Inflammatory macrophage treated with lipopolysaccharide for 1 hour (primary cell): Measurements from ENCODE around the gene MUC5AC.
"Not testable (repeated sequence)": the region's sequence is repeated elsewhere in the genome, so short reads cannot be mapped to it uniquely, and the experiment has no call there.

Experiments
- DNase-seq, 2 donors: peaks; one replicate each; pipeline ENCODE4 v3.0.0-alpha.2; 2020 to 2022

The MUC5AC gene

DNA sequence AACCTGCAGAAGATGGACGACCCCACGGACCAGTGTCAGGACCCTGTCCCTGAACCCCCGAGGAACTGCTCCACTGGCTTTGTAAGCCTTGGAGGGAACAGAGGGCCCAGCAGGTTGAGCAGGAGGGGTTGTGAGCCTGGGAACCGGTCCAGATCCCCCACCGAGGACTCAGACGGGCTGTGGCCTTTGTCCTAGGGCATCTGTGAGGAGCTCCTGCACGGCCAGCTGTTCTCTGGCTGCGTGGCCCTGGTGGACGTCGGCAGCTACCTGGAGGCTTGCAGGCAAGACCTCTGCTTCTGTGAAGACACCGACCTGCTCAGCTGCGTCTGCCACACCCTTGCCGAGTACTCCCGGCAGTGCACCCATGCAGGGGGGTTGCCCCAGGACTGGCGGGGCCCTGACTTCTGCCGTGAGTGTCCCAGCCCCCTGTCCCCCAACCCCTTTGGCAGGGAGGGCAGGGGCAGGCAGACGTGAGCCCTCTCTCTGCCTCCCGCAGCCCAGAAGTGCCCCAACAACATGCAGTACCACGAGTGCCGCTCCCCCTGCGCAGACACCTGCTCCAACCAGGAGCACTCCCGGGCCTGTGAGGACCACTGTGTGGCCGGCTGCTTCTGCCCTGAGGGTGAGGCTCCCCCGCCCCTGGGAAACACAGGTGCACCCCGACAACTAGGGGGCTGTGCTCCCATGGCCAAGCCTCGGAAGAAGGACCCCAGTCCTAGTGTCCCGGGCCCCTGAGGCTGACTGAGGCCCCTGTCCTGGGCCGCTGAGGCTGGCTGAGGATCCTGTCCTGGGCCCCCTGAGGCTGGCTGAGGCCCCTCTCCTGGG, 6.4 kb downstream of the MUC5AC start:
- no peak for DNase-seq

DNA sequence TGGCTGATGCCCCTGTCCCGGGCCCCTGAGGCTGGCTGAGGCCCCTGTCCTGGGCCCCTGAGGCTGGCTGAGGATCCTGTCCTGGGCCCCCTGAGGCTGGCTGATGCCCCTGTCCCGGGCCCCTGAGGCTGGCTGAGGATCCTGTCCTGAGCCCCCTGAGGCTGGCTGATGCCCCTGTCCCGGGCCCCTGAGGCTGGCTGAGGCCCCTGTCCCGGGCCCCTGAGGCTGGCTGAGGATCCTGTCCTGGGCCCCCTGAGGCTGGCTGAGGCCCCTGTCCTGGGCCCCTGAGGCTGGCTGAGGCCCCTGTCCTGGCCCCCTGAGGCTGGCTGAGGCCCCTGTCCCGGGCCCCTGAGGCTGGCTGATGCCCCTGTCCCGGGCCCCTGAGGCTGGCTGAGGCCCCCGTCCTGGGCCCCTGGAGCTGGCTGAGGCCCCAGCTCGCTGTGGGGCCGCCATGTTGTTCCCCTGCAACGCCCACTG, 7.1 kb downstream of the MUC5AC start:
- DNase-seq = not testable (repeated sequence)

DNA sequence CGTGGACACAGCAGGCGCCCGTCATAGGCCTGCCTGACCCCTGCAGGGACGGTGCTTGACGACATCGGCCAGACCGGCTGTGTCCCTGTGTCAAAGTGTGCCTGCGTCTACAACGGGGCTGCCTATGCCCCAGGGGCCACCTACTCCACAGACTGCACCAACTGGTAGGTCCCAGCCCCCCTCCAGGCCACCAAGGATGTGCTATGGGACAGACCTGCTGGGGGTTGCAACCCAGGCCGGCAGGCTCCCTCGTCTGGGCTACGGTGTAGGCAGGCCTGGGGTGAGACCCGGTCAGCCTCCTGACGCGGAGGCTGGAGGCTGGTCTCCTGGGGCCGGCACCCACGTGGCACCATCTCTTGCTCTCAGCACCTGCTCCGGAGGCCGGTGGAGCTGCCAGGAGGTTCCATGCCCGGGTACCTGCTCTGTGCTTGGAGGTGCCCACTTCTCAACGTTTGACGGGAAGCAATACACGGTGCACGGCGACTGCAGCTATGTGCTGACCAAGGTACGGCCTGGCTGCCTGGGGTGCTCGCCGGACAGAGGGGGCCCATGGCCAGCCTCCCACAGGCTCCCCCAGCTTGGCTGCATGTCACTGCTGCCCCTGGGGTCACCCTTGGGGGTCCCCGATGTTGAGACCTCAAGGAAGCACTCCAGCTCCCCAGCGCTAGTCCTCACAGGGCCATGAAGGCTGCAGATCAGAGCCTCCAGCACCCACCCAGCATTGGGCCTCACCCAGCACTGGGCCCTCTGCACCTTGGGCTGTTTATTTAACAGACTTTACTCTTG, 7.7 kb downstream of the MUC5AC start:
- no peak for DNase-seq

DNA sequence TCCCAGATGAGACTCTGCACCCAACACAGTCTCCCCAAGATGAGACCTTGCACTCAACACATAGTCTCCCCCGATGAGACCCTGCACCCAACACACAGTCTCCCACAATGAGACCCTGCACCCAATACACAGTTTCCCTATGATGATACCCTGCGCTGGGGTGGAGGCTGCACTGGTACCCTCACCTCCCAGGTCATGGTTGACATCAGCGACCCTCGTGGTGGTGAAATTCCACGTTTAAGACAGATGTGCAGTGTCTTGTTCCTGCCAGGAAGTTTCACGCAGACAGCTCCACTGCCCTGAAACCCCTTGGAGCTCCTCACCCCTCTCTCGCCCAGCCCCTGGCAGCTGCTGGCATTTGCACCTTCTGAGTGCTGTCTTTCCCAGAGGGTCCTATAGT, 9.5 kb downstream of the MUC5AC start:
- DNase-seq = no peak

DNA sequence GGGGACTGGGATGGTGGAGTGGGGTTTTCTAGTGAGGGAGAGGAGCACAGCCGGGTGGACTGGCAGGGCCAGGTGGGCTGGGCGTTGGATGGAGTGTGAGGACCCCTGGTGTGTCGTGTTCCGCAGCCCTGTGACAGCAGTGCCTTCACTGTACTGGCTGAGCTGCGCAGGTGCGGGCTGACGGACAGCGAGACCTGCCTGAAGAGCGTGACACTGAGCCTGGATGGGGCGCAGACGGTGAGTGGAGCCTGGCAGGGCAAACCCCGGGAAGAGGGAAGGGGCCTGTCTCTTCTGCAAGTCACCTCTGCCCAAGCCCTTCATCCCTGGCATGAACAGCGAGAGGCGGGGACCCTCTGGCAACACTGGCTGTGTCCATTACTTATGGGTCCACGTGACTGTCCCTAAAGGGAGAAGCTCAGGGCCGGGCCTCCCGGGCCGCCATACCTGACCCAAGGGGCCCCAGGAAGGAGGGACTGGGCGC, 10.0 kb downstream of the MUC5AC start:
- DNase-seq = no peak

DNA sequence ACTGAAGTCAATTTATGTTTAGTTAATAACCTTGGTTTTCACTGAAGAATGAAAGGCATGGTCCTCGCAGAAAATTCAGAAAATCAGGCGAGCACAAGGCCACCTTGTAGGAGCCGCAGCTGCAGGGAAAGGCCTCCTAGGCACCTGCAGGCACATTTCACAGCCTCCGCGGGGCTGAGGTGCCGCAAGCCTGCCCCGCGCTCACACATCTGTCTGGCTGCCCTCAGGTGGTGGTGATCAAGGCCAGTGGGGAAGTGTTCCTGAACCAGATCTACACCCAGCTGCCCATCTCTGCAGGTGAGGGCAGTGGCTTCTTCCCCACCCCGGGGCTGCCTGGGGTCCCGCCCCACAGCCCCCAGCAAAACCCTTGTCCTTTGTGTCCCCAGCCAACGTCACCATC, 10.5 kb downstream of the MUC5AC start:
- DNase-seq = no peak

DNA sequence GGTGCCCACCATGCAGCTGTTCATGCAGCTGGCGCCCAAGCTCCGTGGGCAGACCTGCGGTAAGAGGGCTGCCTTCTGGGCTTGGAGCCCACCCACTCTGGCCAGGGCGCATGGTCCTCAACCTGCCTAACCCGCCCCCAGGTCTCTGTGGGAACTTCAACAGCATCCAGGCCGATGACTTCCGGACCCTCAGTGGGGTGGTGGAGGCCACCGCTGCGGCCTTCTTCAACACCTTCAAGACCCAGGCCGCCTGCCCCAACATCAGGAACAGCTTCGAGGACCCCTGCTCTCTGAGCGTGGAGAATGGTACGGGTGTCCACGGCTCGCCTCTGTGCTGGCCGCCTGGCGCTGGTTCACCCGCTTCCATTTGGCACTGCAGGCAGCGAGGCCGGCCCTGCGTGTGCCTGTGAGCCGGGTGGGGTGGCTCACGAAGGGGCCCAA, 11.0 kb downstream of the MUC5AC start:
- DNase-seq = no peak

DNA sequence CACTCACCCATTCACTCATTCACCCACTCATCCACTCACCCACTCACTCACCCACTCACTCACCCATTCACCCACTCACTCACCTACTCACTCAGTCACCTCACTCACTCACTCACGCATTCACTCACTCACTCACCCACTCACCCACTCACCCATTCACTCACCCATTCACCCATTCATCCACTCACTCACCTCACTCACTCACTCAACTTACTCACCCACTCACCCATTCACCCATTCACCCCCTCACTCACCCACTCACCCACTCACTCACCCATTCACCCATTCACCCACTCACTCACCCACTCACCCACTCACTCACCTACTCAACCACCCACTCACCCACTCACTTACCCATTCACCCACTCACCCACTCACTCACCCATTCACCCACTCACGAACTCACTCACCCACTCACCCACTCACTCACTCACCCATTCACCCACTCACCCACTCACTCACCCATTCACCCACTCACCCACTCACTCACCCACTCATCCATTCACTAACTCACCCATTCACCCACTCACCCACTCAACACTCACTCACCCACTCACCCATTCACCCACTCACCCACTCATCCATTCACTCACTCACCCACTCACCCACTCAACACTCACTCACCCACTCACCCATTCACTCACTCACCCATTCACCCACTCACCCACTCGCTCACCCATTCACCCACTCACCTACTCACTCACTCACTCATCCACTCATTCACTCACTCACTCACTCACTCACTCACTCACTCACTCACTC, 13.7 kb downstream of the MUC5AC start:
- no peak for DNase-seq

DNA sequence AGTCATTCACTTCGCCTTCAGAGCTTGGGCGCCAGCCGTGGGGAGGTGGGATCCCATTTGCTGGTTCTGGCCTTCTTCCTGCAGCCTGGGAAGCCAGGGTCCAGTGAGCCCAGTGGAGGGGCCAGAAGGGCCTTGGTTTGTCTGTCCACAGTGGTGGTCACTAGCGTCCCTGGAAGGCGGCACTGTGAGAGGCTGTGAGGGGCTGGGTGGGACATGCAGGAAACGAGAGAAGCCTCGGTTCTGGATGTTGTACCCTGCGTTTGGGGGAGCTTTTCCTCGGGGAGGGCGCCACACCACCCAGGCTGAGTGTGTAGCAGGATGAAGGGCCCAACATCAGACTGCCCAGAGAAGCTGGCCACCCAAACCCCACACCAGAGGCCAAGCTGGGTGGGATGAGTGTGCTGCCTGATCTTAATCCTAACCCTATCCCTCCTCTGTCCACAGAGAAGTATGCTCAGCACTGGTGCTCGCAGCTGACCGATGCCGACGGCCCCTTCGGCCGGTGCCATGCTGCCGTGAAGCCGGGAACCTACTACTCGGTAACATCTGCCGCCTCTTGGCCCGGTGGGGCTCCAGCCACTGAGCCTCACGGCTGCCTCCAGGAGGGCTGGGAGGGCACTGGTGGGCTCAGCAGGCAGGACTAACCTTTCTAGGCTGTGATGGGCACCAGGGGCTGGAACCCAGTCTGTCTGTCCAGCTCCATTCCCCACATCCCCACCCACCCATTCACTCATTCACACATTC, 14.4 kb downstream of the MUC5AC start:
- no peak for DNase-seq

DNA sequence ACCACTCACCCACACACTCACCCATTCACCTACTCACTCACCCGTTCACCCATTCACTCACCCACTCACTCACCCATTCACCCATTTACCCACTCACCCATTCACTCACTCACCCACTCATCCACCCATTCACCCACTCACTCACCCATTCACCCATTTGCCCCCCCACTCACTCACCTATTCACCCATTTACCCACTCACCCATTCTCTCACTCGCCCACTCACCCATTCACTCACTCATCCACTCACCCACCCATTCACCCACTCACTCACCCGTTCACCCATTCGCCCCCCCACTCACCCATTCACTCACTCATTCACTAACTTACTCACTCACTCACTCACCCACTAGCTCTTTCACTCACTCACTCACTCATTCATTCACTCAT, 15.0 kb downstream of the MUC5AC start:
- no peak for DNase-seq

DNA sequence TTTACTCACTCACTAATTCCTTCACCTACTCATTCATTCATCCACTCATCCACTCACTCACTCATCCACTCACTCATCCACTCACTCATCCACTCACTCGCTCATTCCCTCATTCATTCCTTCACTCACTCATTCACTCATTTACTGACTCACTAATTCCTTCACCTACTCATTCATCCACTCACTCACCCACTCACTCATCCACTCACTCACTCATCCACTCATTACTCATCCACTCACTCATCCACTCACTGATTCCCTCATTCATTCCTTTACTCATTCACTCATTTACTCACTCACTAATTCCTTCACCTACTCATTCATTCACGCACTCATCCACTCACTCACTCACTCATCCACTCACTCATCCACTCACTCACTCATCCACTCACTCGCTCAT, 15.6 kb downstream of the MUC5AC start:
- not testable (repeated sequence) for DNase-seq

DNA sequence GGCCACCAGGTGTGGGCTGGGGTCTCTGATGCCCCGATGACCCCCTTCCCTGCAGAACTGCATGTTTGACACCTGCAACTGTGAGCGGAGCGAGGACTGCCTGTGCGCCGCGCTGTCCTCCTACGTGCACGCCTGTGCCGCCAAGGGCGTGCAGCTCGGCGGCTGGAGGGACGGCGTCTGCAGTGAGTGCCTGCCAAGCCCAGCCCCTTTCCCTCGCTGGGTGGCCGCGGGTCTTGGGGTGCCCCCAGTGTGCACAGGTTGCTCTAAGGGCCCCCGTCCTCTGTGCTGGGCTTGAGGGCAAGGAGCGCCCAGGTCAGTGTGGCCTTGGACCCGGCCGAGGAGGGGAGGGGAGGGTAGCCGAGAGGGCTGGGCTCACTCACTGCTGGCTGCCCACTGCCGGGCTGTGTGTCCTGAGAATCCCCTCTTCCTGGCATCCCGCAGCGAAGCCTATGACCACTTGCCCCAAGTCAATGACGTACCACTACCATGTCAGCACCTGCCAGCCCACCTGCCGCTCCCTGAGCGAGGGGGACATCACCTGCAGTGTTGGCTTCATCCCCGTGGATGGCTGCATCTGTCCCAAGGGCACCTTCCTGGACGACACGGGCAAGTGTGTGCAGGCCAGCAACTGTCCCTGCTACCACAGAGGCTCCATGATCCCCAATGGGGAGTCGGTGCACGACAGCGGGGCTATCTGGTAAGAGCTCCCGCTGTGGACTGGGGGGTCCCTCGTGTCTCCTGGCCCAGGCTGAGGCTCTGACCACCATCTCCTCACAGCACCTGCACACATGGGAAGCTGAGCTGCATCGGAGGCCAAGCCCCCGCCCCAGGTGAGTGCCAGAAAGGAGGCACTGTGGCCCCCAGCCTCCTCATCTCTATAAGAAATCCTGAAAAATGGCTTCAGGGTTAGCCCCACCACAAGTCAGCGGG, 17.0 kb downstream of the MUC5AC start:
- no peak for DNase-seq

DNA sequence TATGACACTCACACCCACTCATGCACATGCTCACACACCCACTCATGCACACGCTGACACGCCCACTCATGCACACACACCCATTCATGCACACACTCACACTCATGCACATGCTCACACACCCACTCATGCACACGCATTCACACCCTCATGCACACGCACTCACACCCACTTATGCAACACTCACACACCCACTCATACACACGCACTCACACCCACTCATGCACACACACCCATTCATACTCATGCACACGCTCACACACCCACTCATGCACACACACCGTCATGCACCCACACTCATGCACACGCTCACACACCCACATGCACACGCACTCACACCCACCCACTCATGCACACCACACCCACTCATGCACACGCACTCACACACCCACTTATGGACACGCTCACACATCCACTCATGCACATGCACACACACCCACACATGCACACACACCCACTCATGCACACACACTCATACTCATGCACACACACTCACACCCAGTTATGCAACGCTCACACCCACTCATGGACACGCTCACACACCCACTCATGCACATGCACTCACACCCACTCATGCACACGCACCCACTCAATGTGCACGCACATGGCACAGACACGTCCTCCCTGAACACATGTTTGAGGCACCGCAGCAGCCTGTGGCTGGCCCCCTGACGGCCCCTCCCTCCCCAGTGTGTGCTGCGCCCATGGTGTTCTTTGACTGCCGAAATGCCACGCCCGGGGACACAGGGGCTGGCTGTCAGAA, 17.9 kb downstream of the MUC5AC start:
- DNase-seq = no peak

DNA sequence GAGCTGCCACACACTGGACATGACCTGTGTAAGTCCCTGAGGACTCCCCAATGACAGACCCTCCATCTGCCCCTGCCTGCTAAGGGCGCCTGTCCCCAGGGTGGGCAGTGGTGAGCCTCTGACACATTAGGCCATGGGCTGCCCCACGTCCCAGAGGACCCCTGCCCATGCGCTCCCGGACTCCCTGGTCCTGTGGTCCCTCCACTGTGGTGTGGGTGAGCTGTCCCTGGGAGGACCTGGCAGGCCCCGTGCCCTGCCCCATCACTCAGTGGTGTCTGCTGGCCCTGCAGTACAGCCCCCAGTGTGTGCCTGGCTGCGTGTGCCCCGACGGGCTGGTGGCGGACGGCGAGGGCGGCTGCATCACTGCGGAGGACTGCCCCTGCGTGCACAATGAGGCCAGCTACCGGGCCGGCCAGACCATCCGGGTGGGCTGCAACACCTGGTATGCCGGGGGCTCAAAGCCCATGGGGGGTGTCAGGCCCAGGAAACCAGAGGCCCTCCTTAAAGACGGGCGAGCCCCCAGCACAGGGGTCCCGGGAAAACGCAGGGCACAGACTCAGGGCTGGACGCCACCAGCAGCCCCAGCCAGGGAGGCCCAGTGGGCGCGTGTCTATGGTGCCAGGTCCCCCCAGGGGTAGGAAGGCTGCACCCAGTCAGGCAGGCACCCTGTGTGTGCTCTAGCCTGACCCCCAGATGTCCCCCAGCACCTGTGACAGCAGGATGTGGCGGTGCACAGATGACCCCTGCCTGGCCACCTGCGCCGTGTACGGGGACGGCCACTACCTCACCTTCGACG, 18.7 kb downstream of the MUC5AC start:
- no peak for DNase-seq

DNA sequence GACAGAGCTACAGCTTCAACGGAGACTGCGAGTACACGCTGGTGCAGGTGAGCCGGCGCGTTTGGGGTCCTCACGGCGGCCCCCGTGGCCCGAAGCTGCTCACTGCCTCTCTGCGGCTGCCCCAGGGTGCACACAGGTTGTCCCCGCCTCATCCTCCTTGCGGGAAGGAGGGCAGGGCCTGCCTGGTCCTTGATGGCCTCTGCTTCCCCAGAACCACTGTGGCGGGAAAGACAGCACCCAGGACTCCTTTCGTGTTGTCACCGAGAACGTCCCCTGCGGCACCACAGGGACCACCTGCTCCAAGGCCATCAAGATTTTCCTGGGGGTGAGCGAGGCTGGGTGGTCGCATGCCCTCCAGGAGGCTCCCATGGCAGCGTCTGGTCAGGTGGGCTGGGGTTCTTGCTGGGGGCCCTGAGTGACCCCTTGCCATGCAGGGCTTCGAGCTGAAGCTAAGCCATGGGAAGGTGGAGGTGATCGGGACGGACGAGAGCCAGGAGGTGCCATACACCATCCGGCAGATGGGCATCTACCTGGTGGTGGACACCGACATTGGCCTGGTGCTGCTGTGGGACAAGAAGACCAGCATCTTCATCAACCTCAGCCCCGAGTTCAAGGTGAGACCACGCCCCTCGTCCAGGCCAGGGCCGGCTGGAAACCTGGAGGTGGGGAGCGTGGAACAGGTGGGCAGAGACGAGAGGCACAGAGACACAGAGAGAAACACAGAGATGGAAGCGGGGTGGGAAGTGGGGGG, 19.4 kb downstream of the MUC5AC start:
- DNase-seq = no peak

DNA sequence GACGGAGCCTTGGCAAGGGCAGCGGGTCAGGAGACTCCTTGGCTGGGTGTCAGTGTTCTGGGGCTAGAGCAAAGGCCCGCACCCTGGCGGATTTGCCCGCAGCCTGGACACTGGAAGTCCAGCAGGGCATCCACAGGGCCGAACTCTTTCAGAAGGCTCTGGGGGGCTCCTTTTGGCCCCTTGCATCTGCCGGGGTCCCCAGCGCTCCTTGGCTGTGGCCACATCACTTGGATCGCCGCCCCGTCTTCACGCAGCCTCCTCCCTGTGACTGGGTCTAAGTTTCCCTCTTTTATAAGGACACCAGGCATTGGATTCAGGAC, 20.0 kb downstream of the MUC5AC start:
- DNase-seq = no peak

DNA sequence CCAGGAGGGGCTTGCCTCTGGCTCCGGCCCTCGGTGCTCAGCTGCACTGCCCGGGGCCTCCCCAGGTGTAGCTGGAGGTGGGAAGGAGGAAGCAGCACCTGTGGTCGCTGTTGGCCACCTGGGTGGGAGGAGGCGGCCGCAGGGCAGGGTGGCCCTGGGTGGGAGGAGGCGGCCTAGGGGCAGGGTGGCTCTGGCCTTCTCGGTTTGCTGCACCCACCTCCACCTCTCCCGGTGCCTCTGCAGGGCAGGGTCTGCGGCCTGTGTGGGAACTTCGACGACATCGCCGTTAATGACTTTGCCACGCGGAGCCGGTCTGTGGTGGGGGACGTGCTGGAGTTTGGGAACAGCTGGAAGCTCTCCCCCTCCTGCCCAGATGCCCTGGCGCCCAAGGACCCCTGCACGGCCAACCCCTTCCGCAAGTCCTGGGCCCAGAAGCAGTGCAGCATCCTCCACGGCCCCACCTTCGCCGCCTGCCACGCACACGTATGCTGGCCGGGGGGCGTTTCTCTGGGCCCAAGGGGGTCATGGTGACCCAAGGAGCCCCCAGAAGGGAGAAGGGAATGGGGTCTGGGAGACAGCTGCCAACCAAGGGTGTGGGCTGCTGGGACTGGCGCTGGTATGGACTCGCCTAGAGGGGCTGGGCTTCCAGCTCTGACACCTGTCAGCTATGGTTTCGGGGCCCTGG, 20.6 kb downstream of the MUC5AC start:
- no peak for DNase-seq

DNA sequence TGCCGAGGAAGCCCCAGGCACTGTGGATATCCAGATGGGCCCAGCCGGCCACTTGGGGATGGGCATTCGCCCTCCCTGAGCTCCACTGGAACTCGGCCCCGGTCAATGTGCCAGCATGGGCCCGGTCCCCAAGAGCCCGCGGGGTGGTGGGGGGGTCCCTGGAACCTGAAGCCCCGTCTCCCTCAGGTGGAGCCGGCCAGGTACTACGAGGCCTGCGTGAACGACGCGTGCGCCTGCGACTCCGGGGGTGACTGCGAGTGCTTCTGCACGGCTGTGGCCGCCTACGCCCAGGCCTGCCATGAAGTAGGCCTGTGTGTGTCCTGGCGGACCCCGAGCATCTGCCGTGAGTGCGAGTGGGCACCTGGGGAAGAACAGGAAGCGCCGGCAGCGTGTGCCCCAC, 21.2 kb downstream of the MUC5AC start:
- no peak for DNase-seq
